AG10803 (cell line): ENCODE measurements around the gene FAM217A.

Source experiments
- DNase-seq: peaks from one replicate; pipeline ENCODE4 v3.0.0; 2010; ENCODE audit warnings: low read depth
- H3K4me3 ChIP-seq: 2 replicates; pipeline ENCODE4 v1.5.1; 2011; ENCODE audit warnings: mild to moderate bottlenecking, low read length, control low read depth
- CTCF ChIP-seq: conservative IDR thresholded peaks from 2 replicates; pipeline ENCODE4 v1.5.1; 2011; ENCODE audit warnings: mild to moderate bottlenecking, low read length, control low read depth, inconsistent platforms

Gene FAM217A

GRCh38 chr6:4085332-4085700 is 6.4 kb upstream of the FAM217A start:
- no peak overlapping the region for H3K4me3 ChIP-seq
- peak; percentile 13 for DNase-seq
- TF ChIP-seq CTCF, result no peak

DNA sequence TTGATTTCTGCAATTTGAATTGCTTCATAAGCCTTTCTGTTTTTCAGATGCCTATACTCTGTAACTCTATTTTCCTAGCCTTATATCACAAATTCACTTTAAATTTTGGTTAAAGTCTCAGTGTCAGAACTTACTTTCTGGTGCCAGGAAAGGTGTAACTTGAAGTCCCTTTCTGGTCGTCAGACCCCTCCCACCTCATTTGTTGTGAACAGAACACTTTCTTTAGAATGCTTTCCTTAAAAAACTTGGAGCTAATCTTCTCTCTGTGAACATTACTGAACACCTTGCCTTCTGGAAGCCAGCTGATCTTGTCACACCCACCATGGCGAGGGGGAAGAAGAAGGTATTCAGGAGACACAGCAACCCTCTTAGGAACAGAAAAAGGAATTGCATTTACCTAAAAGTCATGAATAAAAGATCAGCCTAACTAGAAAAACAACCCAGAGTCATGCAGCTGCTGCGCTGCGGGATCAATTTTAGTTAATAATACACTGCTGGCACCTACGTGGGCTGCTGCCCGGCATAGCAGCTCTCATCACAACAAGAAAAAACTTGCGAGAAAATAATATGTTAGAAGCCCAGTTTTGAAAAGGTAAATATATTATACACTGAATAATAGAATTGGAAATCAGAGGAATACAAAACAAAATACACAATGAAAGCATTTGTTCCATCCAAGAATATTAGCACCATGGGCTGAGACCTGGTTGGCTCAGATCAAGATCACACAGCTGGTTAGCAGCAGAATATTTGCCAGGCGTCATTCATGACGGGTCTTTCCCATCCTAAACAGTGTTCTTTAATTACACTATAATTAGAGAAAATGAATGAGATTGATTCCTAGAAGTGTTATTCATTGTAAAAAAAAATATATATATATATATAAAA is 5.8 kb upstream of the FAM217A start:
- DNase-seq, result no peak
- TF ChIP-seq CTCF, result no peak
- H3K4me3 ChIP-seq, result no peak overlapping the region

GRCh38 chr6:4074478-4075235 is 4.3 kb downstream of the FAM217A start:
- no peak for DNase-seq
- no peak for TF ChIP-seq CTCF

DNA sequence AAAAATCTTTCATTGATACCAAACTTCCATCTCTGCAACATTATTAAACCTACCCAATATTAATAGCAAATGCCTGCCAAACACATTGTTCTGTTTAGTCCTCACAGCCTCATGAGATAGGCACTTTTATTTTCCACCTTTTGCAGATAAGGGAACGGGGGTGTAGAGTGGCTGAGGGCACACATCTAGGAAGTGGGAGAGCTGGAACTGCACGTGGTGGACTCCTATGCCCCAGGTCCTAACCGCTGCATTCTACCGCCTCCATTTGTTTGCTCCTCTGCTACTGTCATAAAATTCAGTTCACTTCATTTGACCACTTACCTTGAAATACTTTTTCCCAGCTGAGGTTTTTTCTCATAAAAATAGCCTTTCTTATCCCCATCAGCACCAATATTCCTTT is 7.6 kb downstream of the FAM217A start:
- no peak for TF ChIP-seq CTCF
- no peak overlapping the region for H3K4me3 ChIP-seq
- no peak for DNase-seq

More at GRCh38 chr6:4074478-4075235, 4.3 kb downstream of the FAM217A start:
- H3K4me3 ChIP-seq, result no peak overlapping the region

DNA sequence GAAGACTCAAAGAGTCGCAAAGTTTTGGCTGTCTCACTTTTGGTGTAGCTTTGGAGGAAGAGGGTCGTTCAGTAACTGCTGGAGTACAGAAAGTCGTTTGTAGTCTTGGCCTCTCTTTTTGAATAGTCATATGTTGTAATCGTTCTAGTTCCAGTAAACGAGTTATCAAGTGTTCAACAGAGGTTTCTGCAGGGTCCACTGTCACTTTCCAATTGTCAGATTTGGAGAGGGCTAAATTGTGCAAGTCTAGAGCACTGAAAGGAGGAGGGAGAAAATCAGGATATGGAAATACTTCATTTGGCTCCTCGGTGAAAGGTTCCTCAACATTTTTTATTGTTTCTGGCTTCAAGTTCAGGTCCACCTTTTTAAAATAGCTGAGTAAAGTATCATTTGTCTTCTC is 9.7 kb downstream of the FAM217A start:
- TF ChIP-seq CTCF, result no peak
- no peak overlapping the region for H3K4me3 ChIP-seq
- DNase-seq, result no peak

GRCh38 chr6:4067673-4068072 is 11.3 kb downstream of the FAM217A start:
- DNase-seq, result no peak
- no peak for TF ChIP-seq CTCF
- H3K4me3 ChIP-seq, result no peak overlapping the region
